Keratinocyte (primary cell): Measurements from ENCODE around the gene ARHGAP19.

Source experiments
- EZH2 ChIP-seq: IDR thresholded peaks from one replicate; pipeline ENCODE4 v1.6.1; 2012; ENCODE audit warnings: inconsistent platforms, mild to moderate bottlenecking, low read length, moderate library complexity
- TF ChIP-seq, protein P1 (sequence below), 3 experiments: IDR thresholded peaks in 1 of 3; conservative IDR thresholded peaks in 1 of 3; optimal IDR thresholded peaks in 1 of 3; 2 replicates in 2 of 3; 3 replicates in 1 of 3; pipeline versions ENCODE3 to v1.5.1; 2011; ENCODE audit warnings: low read length in 3 of 3, mild to moderate bottlenecking in 3 of 3, moderate library complexity in 2 of 3, control low read depth in 1 of 3, inconsistent platforms in 1 of 3; ENCODE audit not compliant: insufficient read depth in 2 of 3; ENCODE audit errors: extremely low read depth in 1 of 3

DNA sequence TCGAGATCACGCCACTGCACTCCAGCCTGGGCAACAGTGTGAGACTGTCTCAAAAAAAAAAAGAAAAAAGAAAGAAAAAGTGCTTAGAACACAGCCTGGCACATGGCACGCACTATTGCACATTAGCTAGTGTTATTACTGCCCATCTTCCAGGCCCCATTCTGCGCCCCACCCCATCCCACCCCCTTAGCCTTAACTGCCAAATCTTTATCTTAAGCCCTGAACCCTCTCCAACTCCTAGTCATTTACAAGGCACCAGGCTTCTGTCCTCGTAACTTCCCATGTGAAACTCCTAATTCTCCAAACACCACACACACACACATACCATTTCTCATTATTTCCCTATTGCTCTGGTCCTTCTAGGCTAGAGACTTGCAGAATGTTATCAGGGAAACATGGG lies 37.3 kb upstream of the ARHGAP19 start:
- TF ChIP-seq, protein P1, sequence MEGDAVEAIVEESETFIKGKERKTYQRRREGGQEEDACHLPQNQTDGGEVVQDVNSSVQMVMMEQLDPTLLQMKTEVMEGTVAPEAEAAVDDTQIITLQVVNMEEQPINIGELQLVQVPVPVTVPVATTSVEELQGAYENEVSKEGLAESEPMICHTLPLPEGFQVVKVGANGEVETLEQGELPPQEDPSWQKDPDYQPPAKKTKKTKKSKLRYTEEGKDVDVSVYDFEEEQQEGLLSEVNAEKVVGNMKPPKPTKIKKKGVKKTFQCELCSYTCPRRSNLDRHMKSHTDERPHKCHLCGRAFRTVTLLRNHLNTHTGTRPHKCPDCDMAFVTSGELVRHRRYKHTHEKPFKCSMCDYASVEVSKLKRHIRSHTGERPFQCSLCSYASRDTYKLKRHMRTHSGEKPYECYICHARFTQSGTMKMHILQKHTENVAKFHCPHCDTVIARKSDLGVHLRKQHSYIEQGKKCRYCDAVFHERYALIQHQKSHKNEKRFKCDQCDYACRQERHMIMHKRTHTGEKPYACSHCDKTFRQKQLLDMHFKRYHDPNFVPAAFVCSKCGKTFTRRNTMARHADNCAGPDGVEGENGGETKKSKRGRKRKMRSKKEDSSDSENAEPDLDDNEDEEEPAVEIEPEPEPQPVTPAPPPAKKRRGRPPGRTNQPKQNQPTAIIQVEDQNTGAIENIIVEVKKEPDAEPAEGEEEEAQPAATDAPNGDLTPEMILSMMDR (optimal IDR thresholded peaks at IDR 0.05 in 1 of 3, IDR thresholded peaks at IDR 0.05 in 1 of 3, conservative IDR thresholded peaks at IDR 0.05 in 1 of 3; ENCODE audit: extremely low read depth in 1 of 3, insufficient read depth in 2 of 3, low read length in 3 of 3), result no peak
- no peak for TF ChIP-seq EZH2
